HepG2 (cell line): Measurements from ENCODE around the gene KRT13. TPM values are rescaled to one million over a fixed set of nuclear protein-coding genes. Genes with fewer than 3 reads are reported as not detected.

Experiments used
- ATAC-seq: fragments of 200-7000 bp; cut with Tn5 transposase; 3 replicates; pipeline ENCODE4 v1.9.1; 2020; ENCODE audit warnings: mild to moderate bottlenecking, moderate library complexity
- BruUV-seq: library from RNA; stranded (reverse); fragments of 400-500 nt; replicated peaks from 2 replicates; lab custom pipeline; 2021; lab: Mats Ljungman, UMichigan
- CTCF ChIA-PET: fragments of 300-600 bp; formaldehyde crosslinking; extraction: SDS; loops from one replicate; lab custom pipeline; 2021; ENCODE audit warnings: low total read pairs, inconsistent platforms, low intra/inter-chr PET ratio; lab: Yijun Ruan, JAX
- POLR2A ChIA-PET: fragments of 350-600 bp; sonication (Branson Sonifier 250); formaldehyde crosslinking; loops from one replicate; lab custom pipeline; 2020; ENCODE audit warnings: antibody characterized with exemption, inconsistent platforms; lab: Yijun Ruan, JAX
- DNase-seq: peaks from one replicate; pipeline ENCODE4 v3.0.0-alpha.2; 2015; ENCODE audit warnings: low spot score
- FAIRE-seq: peaks from 3 replicates; lab custom pipeline; 2011; peaks lifted over from hg19 to GRCh38; lab: Jason Lieb, UNC
- H2AFZ ChIP-seq: one replicate; pipeline ENCODE4 v1.6.1; 2011; ENCODE audit warnings: low read length, inconsistent platforms
- H3K27ac ChIP-seq: fragments of 300-600 bp; 3 replicates; pipeline ENCODE4 v1.8.0; 2011; ENCODE audit warnings: mixed run types, mild to moderate bottlenecking, mixed read lengths, low read length, inconsistent platforms; ENCODE audit not compliant: insufficient read depth; ENCODE audit errors: extremely low read length
- H3K27me3 ChIP-seq, 2 experiments: fragments of 200-600 bp in 1 of 2; 2 replicates in 1 of 2; 3 replicates in 1 of 2; pipeline versions ENCODE4 v1.6.0 to v1.8.0; 2011; ENCODE audit warnings: low read length in 2 of 2, mild to moderate bottlenecking in 2 of 2, moderate library complexity in 2 of 2, inconsistent platforms in 1 of 2; ENCODE audit not compliant: insufficient read depth in 2 of 2, control insufficient read depth in 1 of 2
- H3K36me3 ChIP-seq, 2 experiments: fragments of 200-600 bp in 1 of 2; replicated peaks in 1 of 2; 2 replicates in 1 of 2; 3 replicates in 1 of 2; pipeline versions ENCODE4 v1.5.1 to v1.8.0; 2011; ENCODE audit warnings: low read length in 2 of 2, inconsistent platforms in 1 of 2; ENCODE audit not compliant: insufficient read depth in 2 of 2, control insufficient read depth in 1 of 2
- H3K4me1 ChIP-seq: 2 replicates; pipeline ENCODE4 v1.5.1; 2012; ENCODE audit warnings: low read length, inconsistent platforms; ENCODE audit not compliant: insufficient read depth
- H3K4me2 ChIP-seq: 2 replicates; pipeline ENCODE4 v1.6.0; 2011; ENCODE audit warnings: low read depth, low read length, inconsistent platforms
- H3K4me3 ChIP-seq, 3 experiments: fragments of 200-600 bp in 1 of 3; sonication (generic), shearing (Covaris generic) in 1 of 3; replicated peaks in 1 of 3; 2 replicates each; pipeline ENCODE4 v1.5.1; 2011 to 2016; ENCODE audit warnings: low read length in 3 of 3, inconsistent platforms in 2 of 3, low read depth in 2 of 3, mild to moderate bottlenecking in 2 of 3, control low read depth in 1 of 3, mixed read lengths in 1 of 3; ENCODE audit not compliant: insufficient read depth in 1 of 3
- H3K79me2 ChIP-seq: one replicate; pipeline ENCODE4 v1.6.1; 2011; ENCODE audit warnings: low read length, inconsistent platforms; ENCODE audit not compliant: insufficient read depth
- H3K9ac ChIP-seq: 2 replicates; pipeline ENCODE4 v1.6.0; 2011; ENCODE audit warnings: mild to moderate bottlenecking, low read depth, low read length, inconsistent platforms; ENCODE audit not compliant: insufficient read depth
- H3K9me3 ChIP-seq: 2 replicates; pipeline ENCODE4 v1.5.1; 2012; ENCODE audit warnings: mild to moderate bottlenecking, low read length
- H4K20me1 ChIP-seq: 2 replicates; pipeline ENCODE4 v1.6.0; 2011; ENCODE audit warnings: inconsistent platforms, mild to moderate bottlenecking, low read length, moderate library complexity; ENCODE audit not compliant: insufficient read depth
- RNF219 ChIP-seq: sonication (generic); formaldehyde crosslinking; IDR thresholded peaks from 2 replicates; pipeline ENCODE4 v1.5.0; 2020; ENCODE audit warnings: mild to moderate bottlenecking, missing genetic modification reagents
- RXRB ChIP-seq: IDR thresholded peaks from 2 replicates; pipeline ENCODE4 v1.6.1; 2016; ENCODE audit warnings: borderline replicate concordance, missing genetic modification reagents, missing compliant biosample characterization
- SKI ChIP-seq: fragments of 450-650 bp; IDR thresholded peaks from one replicate; pipeline ENCODE4 v1.6.1; 2018; ENCODE audit warnings: mild to moderate bottlenecking; ENCODE audit not compliant: partially characterized antibody
- STAG1 ChIP-seq: sonication (generic); formaldehyde crosslinking; IDR thresholded peaks from 2 replicates; pipeline ENCODE4 v1.4.0; 2020; ENCODE audit warnings: missing genetic modification reagents
- TFE3 ChIP-seq: IDR thresholded peaks from 2 replicates; pipeline ENCODE4 v1.6.1; 2016
- USF2 ChIP-seq, 2 experiments: sonication (generic) in 1 of 2; formaldehyde crosslinking in 1 of 2; IDR thresholded peaks; 2 replicates each; pipeline versions ENCODE4 v1.5.1 to v1.6.1; 2011 to 2020; ENCODE audit warnings: borderline replicate concordance in 1 of 2, low read depth in 1 of 2, low read length in 1 of 2, mild to moderate bottlenecking in 1 of 2, missing genetic modification reagents in 1 of 2, moderate library complexity in 1 of 2
- ZKSCAN5 ChIP-seq: sonication (generic); formaldehyde crosslinking; IDR thresholded peaks from 2 replicates; pipeline ENCODE4 v1.5.1; 2020; ENCODE audit warnings: mild to moderate bottlenecking, missing genetic modification reagents
- ZNF430 ChIP-seq: sonication (generic); formaldehyde crosslinking; IDR thresholded peaks from 2 replicates; pipeline ENCODE4 v1.9.0; 2021; ENCODE audit warnings: mild to moderate bottlenecking, missing genetic modification reagents
- WGBS: methylation state at CpG from one replicate; pipeline ENCODE4 v1.1.6; 2017; ENCODE audit warnings: low lambda C conversion rate; 5-methylcytosine and 5-hydroxymethylcytosine counted together
- in situ Hi-C: cut with HindIII; loops from 2 replicates; pipeline ENCODE4 v1.10.0; 2017; ENCODE audit warnings: low pct_unique_long_range_greater_than_20kb; ENCODE audit not compliant: extremely low pct_ligation_motif_present
- intact Hi-C: fragments of 100-400 bp; cut with micrococcal nuclease; formaldehyde crosslinking; loops from one replicate; pipeline ENCODE4 v1.10.0; 2022; ENCODE audit not compliant: unreplicated experiment
- polyA plus RNA-seq, 8 experiments: library from polyadenylated mRNA; depleted of rRNA in 3 of 8; stranded (reverse) in 7 of 8; unstranded in 1 of 8; fragments of >200 nt; fragmentation: Illumina TruSeq in 4 of 8; extraction: Trizol in 4 of 8; gene quantifications; 2 replicates each; pipeline versions ENCODE4 v1.2.1 to v1.2.3, GENCODE V29; 2011 to 2016; ENCODE audit warnings: low read depth in 4 of 8, missing spikeins in 1 of 8, mixed read lengths in 1 of 8; ENCODE audit not compliant: insufficient read depth in 1 of 8
- total RNA-seq, 5 experiments: library from RNA; depleted of rRNA; stranded (reverse); fragments of >200 nt; fragmentation: Illumina TruSeq; extraction: Trizol; gene quantifications; 2 replicates each; pipeline ENCODE4 v1.2.3, GENCODE V29; 2016; ENCODE audit warnings: low read depth in 1 of 5

The KRT13 gene
- total and polyA plus RNA-seq, 2 of the 13 experiments (the other 11 are each of a cell fraction or from before 2014, with no cell fraction given): not detected

DNA sequence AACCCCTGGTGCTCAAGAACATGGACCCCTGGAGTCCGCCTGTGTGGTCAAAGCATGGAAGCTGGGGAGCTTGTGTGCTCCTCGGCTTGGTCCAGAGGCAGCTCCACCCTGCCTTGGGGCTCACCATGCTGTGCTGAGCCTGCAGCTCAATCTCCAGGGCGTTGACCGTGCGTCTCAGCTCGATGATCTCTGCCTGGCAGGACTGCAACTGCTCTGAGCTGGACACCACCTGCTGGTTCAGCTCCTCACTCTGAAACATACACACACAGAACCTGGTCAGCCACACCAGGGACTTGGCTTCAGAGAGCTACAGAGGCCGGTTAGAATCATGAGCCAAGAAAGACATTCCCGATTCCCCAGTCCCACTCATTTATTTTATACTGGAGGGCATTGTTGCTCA, 27.2 kb downstream of the KRT13 start:
- no TSS peak for BruUV-seq

DNA sequence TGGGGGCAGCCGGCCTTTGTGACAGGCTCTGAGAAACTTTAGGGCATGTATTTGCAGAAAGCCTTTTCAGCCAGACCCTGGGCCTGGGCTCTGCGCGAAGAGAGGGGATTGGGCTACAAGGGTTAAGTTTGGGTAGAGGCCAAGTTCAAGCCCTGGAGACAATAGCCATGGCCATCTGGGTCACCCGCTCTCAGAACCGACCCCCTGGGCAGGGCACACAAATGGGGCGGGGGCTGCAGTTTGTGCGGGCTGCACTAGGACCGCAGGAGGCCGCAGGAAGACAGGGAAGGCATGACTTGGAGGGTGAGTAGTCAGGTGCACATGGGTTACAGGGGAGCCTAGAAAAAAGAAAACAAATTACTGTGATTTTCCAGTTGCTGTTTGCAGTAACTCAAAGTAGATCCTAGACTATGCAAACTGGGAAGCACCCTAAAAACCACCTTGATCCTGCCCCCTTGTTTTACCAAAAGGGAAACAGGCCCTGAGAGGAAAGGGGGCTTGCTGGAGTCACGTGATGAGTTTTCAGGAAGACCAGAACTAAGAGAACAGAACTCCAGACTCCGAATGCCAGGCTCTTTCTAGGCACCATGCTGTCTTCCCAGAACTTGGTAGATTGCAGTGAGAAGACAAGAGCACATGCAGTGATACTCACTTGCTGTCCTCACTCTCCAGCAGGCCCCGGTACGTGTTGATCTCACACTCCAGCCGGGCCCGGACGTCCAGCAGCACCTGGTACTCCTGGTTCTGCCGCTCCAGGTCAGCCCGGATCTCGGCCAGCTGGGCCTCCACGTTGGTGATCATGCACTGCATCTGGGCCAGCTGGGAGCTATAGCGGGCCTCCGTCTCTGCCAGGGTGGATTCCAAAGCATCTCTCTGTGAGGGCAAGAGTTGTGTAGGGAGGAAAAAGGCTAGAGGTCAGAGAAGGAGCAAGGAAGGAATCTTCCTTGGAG, 28.3 kb downstream of the KRT13 start:
- FAIRE-seq: no peak
- TF ChIP-seq USF2 (IDR thresholded peaks at IDR 0.05; ENCODE audit: low read depth, low read length): 0 out of 2 replicates have a peak, but pooled peaks have one; percentile 30
- TF ChIP-seq USF2 (CRISPR knock-in tag; IDR thresholded peaks at IDR 0.05; ENCODE audit: borderline replicate concordance): no peak
- TF ChIP-seq RXRB (CRISPR knock-in tag): no peak
- TF ChIP-seq RNF219 (CRISPR knock-in tag): no peak
- no peak for TF ChIP-seq SKI
- TF ChIP-seq ZNF430 (CRISPR knock-in tag): no peak

More for the DNA sequence above, 27.2 kb downstream of the KRT13 start:
- no peaks in the 10 kb centered on the region for H3K79me2 ChIP-seq
- intact Hi-C loops (no loop called here), in situ Hi-C loops (no loop called here)
- H3K9me3 ChIP-seq: no peaks in the 10 kb centered on the region
- H3K27me3 ChIP-seq: peaks cover 2 to 32% of the 10 kb centered on the region in 2 experiments; a peak in 3 of 5 replicates
- TF ChIP-seq TFE3 (CRISPR knock-in tag): no peak
- no peak for TF ChIP-seq ZKSCAN5 (CRISPR knock-in tag)
- 0 out of 2 replicates have a peak, but pooled peaks have one; percentile 16 for TF ChIP-seq STAG1 (CRISPR knock-in tag)
- peak; percentile 60 for ATAC-seq
- H4K20me1 ChIP-seq: no peaks in the 10 kb centered on the region
- no peak for DNase-seq
- WGBS: 61% methylated on average over 2 of the region's 8 CpGs
- no peaks in the 10 kb centered on the region for H3K4me1 ChIP-seq
- H3K27ac ChIP-seq: no peak overlapping the region
- no peak overlapping the region for H3K4me3 ChIP-seq
- CTCF ChIA-PET: no interaction called here
- POLR2A ChIA-PET: no interaction called here
- H2AFZ ChIP-seq: no peak overlapping the region
- FAIRE-seq: no peak
- no peak overlapping the region for H3K4me2 ChIP-seq
- no peak overlapping the region for H3K9ac ChIP-seq
- H3K36me3 ChIP-seq: no peaks in the 10 kb centered on the region

More for the DNA sequence above, 28.3 kb downstream of the KRT13 start:
- H3K9ac ChIP-seq: no peak overlapping the region
- intact Hi-C loops: no loop called here
- H3K4me1 ChIP-seq: no peaks in the 10 kb centered on the region
- 37% methylated on average over 21 of the region's 22 CpGs for WGBS
- ChIA-PET CTCF (no interaction called here), POLR2A (no interaction called here)
- H3K4me3 ChIP-seq: no peak overlapping the region
- H3K27ac ChIP-seq: no peak overlapping the region
- ATAC-seq (no peak), DNase-seq (no peak)
- no peaks in the 10 kb centered on the region for H4K20me1 ChIP-seq
- no peak overlapping the region for H3K4me2 ChIP-seq
- BruUV-seq: no TSS peak
- no peak overlapping the region for H2AFZ ChIP-seq
- no peaks in the 10 kb centered on the region for H3K79me2 ChIP-seq
- H3K27me3 ChIP-seq: peaks cover 2 to 33% of the 10 kb centered on the region in 2 experiments; a peak in 3 of 5 replicates
- in situ Hi-C loops: no loop called here
- no peaks in the 10 kb centered on the region for H3K9me3 ChIP-seq
- no peaks in the 10 kb centered on the region for H3K36me3 ChIP-seq
